H1 (cell line): ENCODE measurements around the gene CNRIP1. TPM values are rescaled to one million over a fixed set of nuclear protein-coding genes. Genes with fewer than 3 reads are reported as not detected.
A peak's percentile ranks its signal among the peaks of the same experiment; 100 is the strongest.

Experiments used
- CTCF ChIA-PET: fragments of 300-600 bp; sonication (Branson Sonifier 250); formaldehyde crosslinking; loops from one replicate; lab custom pipeline; 2021; ENCODE audit not compliant: partially characterized antibody; lab: Charles Lee
- POLR2A ChIA-PET: fragments of 300-600 bp; sonication (Branson Sonifier 250); formaldehyde crosslinking; loops from one replicate; lab custom pipeline; 2021; ENCODE audit warnings: inconsistent platforms; ENCODE audit not compliant: partially characterized antibody; lab: Charles Lee
- DNase-seq, 2 experiments: peaks; one replicate each; pipeline versions ENCODE4 v3.0.0 to v3.0.0-alpha.2; 2010 to 2022; ENCODE audit warnings: low spot score in 2 of 2, low read depth in 1 of 2, mixed read lengths in 1 of 2
- FAIRE-seq: peaks from 2 replicates; lab custom pipeline; 2011; peaks lifted over from hg19 to GRCh38; lab: Jason Lieb, UNC
- H2AFZ ChIP-seq: 2 replicates; pipeline ENCODE4 v1.8.1; 2012; ENCODE audit warnings: low read length, inconsistent platforms
- H2AK5ac ChIP-seq: 2 replicates; pipeline ENCODE4 v1.6.1; 2013; ENCODE audit warnings: low read depth, low read length
- H2BK120ac ChIP-seq: replicated peaks from 2 replicates; pipeline ENCODE3; 2013; ENCODE audit warnings: low read depth, low read length, inconsistent platforms
- H2BK12ac ChIP-seq: 2 replicates; pipeline ENCODE4 v1.6.1; 2013; ENCODE audit warnings: low read depth, low read length
- H2BK15ac ChIP-seq: 2 replicates; pipeline ENCODE4 v1.6.1; 2013; ENCODE audit warnings: low read length
- H2BK20ac ChIP-seq: 2 replicates; pipeline ENCODE4 v1.6.1; 2013; ENCODE audit warnings: low read length
- H2BK5ac ChIP-seq: 2 replicates; pipeline ENCODE4 v1.6.1; 2013; ENCODE audit warnings: low read depth, low read length
- H3K14ac ChIP-seq: 2 replicates; pipeline ENCODE4 v1.6.1; 2013; ENCODE audit warnings: inconsistent platforms; ENCODE audit not compliant: insufficient read length
- H3K18ac ChIP-seq: 2 replicates; pipeline ENCODE4 v1.6.1; 2013; ENCODE audit warnings: low read length; ENCODE audit errors: extremely low read depth
- H3K23ac ChIP-seq: 2 replicates; pipeline ENCODE4 v1.6.1; 2013; ENCODE audit warnings: inconsistent platforms; ENCODE audit not compliant: insufficient read length
- H3K23me2 ChIP-seq: 2 replicates; pipeline ENCODE4 v1.6.1; 2013; ENCODE audit warnings: low read depth, low read length
- H3K27ac ChIP-seq: 2 replicates; pipeline ENCODE4 v1.6.1; 2011; ENCODE audit warnings: low read depth, low read length, inconsistent platforms
- H3K27me3 ChIP-seq, 4 experiments: replicated peaks in 1 of 4; 1 replicate in 1 of 4; 2 replicates in 3 of 4; pipeline versions ENCODE4 v1.6.1 to v1.8.1; 2011 to 2013; ENCODE audit warnings: low read length in 3 of 4, mild to moderate bottlenecking in 3 of 4, inconsistent platforms in 2 of 4, mixed read lengths in 2 of 4, moderate library complexity in 1 of 4; ENCODE audit not compliant: control insufficient read depth in 3 of 4, insufficient read depth in 3 of 4; ENCODE audit errors: extremely low read depth in 1 of 4
- H3K36me3 ChIP-seq, 4 experiments: 2 replicates each; pipeline versions ENCODE4 v1.6.1 to v1.8.1; 2011 to 2013; ENCODE audit warnings: mild to moderate bottlenecking in 4 of 4, low read length in 3 of 4, moderate library complexity in 2 of 4, control low read depth in 1 of 4, inconsistent platforms in 1 of 4; ENCODE audit not compliant: insufficient read depth in 4 of 4, control insufficient read depth in 2 of 4
- H3K4ac ChIP-seq: replicated peaks from 2 replicates; pipeline ENCODE3; 2013; ENCODE audit warnings: low read length, low read depth, mixed read lengths, inconsistent platforms; ENCODE audit not compliant: insufficient read length
- H3K4me1 ChIP-seq, 4 experiments: replicated peaks in 1 of 4; 1 replicate in 1 of 4; 2 replicates in 3 of 4; pipeline versions ENCODE4 v1.6.1 to v1.8.1; 2011 to 2013; ENCODE audit warnings: low read length in 3 of 4, inconsistent platforms in 2 of 4, mixed read lengths in 1 of 4; ENCODE audit not compliant: insufficient read depth in 4 of 4, control insufficient read depth in 3 of 4
- H3K4me2 ChIP-seq, 2 experiments: 2 replicates each; pipeline versions ENCODE4 v1.6.1 to v1.8.1; 2011 to 2013; ENCODE audit warnings: low read depth in 2 of 2, low read length in 2 of 2, control low read depth in 1 of 2, inconsistent platforms in 1 of 2, mild to moderate bottlenecking in 1 of 2; ENCODE audit not compliant: insufficient read depth in 1 of 2
- H3K4me3 ChIP-seq, 4 experiments: fragments of 200-600, 300-600 bp in 1 of 4; sonication (generic), shearing (Covaris generic), sonication (Bioruptor Twin) in 1 of 4; 2 replicates each; pipeline versions ENCODE4 v1.5.1 to v1.8.1; 2011 to 2016; ENCODE audit warnings: low read length in 4 of 4, low read depth in 3 of 4, control low read depth in 2 of 4, inconsistent platforms in 2 of 4, mild to moderate bottlenecking in 2 of 4, mixed read lengths in 1 of 4, moderate library complexity in 1 of 4; ENCODE audit not compliant: insufficient read depth in 2 of 4; ENCODE audit errors: extremely low read depth in 1 of 4
- H3K56ac ChIP-seq: replicated peaks from 2 replicates; pipeline ENCODE3; 2013; ENCODE audit warnings: low read depth, mild to moderate bottlenecking, mixed read lengths, low read length, inconsistent platforms; ENCODE audit not compliant: insufficient read length
- H3K79me1 ChIP-seq: 2 replicates; pipeline ENCODE4 v1.6.1; 2013; ENCODE audit warnings: low read depth, low read length, control low read depth
- H3K79me2 ChIP-seq, 2 experiments: 2 replicates each; pipeline versions ENCODE4 v1.6.1 to v1.8.1; 2012 to 2013; ENCODE audit warnings: low read length in 2 of 2, mild to moderate bottlenecking in 2 of 2, inconsistent platforms in 1 of 2; ENCODE audit not compliant: insufficient read depth in 2 of 2, control insufficient read depth in 1 of 2
- H3K9ac ChIP-seq, 4 experiments: replicated peaks in 1 of 4; 1 replicate in 1 of 4; 2 replicates in 3 of 4; pipeline versions ENCODE4 v1.6.1 to v1.8.1; 2011 to 2013; ENCODE audit warnings: low read depth in 3 of 4, low read length in 3 of 4, control low read depth in 2 of 4, mild to moderate bottlenecking in 2 of 4, moderate library complexity in 2 of 4, inconsistent platforms in 1 of 4; ENCODE audit errors: extremely low read depth in 1 of 4
- H3K9me3 ChIP-seq, 2 experiments: 2 replicates each; pipeline versions ENCODE4 v1.6.1 to v1.8.1; 2012 to 2013; ENCODE audit warnings: mild to moderate bottlenecking in 2 of 2, moderate library complexity in 2 of 2, control low read depth in 1 of 2, inconsistent platforms in 1 of 2, low read depth in 1 of 2, low read length in 1 of 2, mixed read lengths in 1 of 2; ENCODE audit not compliant: insufficient read depth in 2 of 2
- H4K20me1 ChIP-seq, 2 experiments: replicated peaks in 1 of 2; 2 replicates each; pipeline versions ENCODE3 to v1.8.1; 2011 to 2013; ENCODE audit warnings: inconsistent platforms in 2 of 2, low read length in 2 of 2, mild to moderate bottlenecking in 1 of 2; ENCODE audit not compliant: insufficient read depth in 2 of 2, control insufficient read depth in 1 of 2
- H4K5ac ChIP-seq: 2 replicates; pipeline ENCODE4 v1.6.1; 2013; ENCODE audit warnings: low read length, low read depth, mixed read lengths, inconsistent platforms; ENCODE audit not compliant: insufficient read length
- H4K8ac ChIP-seq: 2 replicates; pipeline ENCODE4 v1.8.0; 2013; ENCODE audit warnings: mild to moderate bottlenecking, moderate library complexity, low read length, inconsistent platforms; ENCODE audit not compliant: insufficient read depth; ENCODE audit errors: extremely low read depth
- H4K91ac ChIP-seq: replicated peaks from 2 replicates; pipeline ENCODE3; 2013; ENCODE audit warnings: low read length, mixed read lengths, inconsistent platforms; ENCODE audit not compliant: insufficient read length
- BRCA1 ChIP-seq: IDR thresholded peaks from 2 replicates; pipeline ENCODE4 v1.6.1; 2012; ENCODE audit warnings: low read depth, low read length, improper control_type of control experiment
- CBX8 ChIP-seq: fragments of 300-800, 300-1000 bp; sonication (generic); IDR thresholded peaks from 2 replicates; pipeline ENCODE4 v1.7.1; 2016; ENCODE audit warnings: low read depth, low read length, borderline replicate concordance
- CHD2 ChIP-seq: IDR thresholded peaks from 2 replicates; pipeline ENCODE4 v1.6.1; 2012; ENCODE audit warnings: low read length, improper control_type of control experiment
- CREB1 ChIP-seq: IDR thresholded peaks from 2 replicates; pipeline ENCODE4 v1.6.1; 2012; ENCODE audit warnings: inconsistent platforms
- EGR1 ChIP-seq: IDR thresholded peaks from 2 replicates; pipeline ENCODE4 v1.6.1; 2011; ENCODE audit warnings: low read depth, low read length, borderline replicate concordance
- HDAC6 ChIP-seq: IDR thresholded peaks from one replicate; pipeline ENCODE4 v1.7.1; 2012; ENCODE audit warnings: low read depth, mild to moderate bottlenecking, inconsistent platforms, low read length, moderate library complexity
- MAX ChIP-seq: IDR thresholded peaks from 2 replicates; pipeline ENCODE4 v1.6.1; 2012; ENCODE audit warnings: inconsistent platforms
- RNF2 ChIP-seq: fragments of 200-900, 300-1000 bp; sonication (generic); IDR thresholded peaks from 2 replicates; pipeline ENCODE4 v1.7.1; 2016; ENCODE audit warnings: borderline replicate concordance, low read depth, mild to moderate bottlenecking, antibody characterized with exemption, low read length; ENCODE audit not compliant: poor library complexity, severe bottlenecking; ENCODE audit errors: missing control alignments
- SP2 ChIP-seq: IDR thresholded peaks from 2 replicates; pipeline ENCODE4 v1.6.1; 2012; ENCODE audit warnings: mild to moderate bottlenecking, low read length, inconsistent platforms
- SP4 ChIP-seq: IDR thresholded peaks from 2 replicates; pipeline ENCODE4 v1.6.1; 2012; ENCODE audit warnings: low read length, inconsistent platforms
- TAF1 ChIP-seq: IDR thresholded peaks from 2 replicates; pipeline ENCODE4 v1.6.1; 2011; ENCODE audit warnings: mild to moderate bottlenecking, low read depth, low read length
- WGBS, 2 experiments: shearing (Covaris generic) in 1 of 2; methylation state at CpG; one replicate each; pipeline versions ENCODE4 v1.1.6 to v1.1.7; 2013 to 2015; ENCODE audit warnings: low lambda C conversion rate in 2 of 2, mixed read lengths in 2 of 2, inconsistent platforms in 1 of 2, low coverage in 1 of 2, missing lambda C conversion rate in 1 of 2; ENCODE audit not compliant: insufficient replicate concordance in 2 of 2, insufficient coverage in 1 of 2, insufficient read length in 1 of 2; ENCODE audit errors: extremely low coverage in 1 of 2, missing lambda C conversion rate in 1 of 2; 5-methylcytosine and 5-hydroxymethylcytosine counted together
- polyA plus RNA-seq, 7 experiments: library from polyadenylated mRNA; depleted of rRNA in 3 of 7; stranded (reverse) in 5 of 7; unstranded in 2 of 7; fragments of >200 nt in 5 of 7; fragments of 200-250 nt in 2 of 7; gene quantifications; 1 replicate in 5 of 7; 2 replicates in 1 of 7; 4 replicates in 1 of 7; pipeline versions ENCODE4 v1.2.1 to v1.2.3, GENCODE V29; 2011 to 2013; ENCODE audit warnings: missing spikeins in 2 of 7, mixed read lengths in 2 of 7
- total RNA-seq: library from RNA; stranded (reverse); fragmentation: NEBNext Ultra II Directional; extraction: Animal tissue kit (Norgen Biotek cat#: 25700); gene quantifications from 2 replicates; pipeline ENCODE4 v1.2.1, GENCODE V29; 2021

The CNRIP1 gene
- total and polyA plus RNA-seq, 2 of the 8 experiments (the other 6 are each of a cell fraction or from before 2014, with no cell fraction given): 4.6 to 7.0 TPM

- Histone ChIP-seq H4K5ac (no peak overlapping the region), H3K4me3 (no peak overlapping the region), H3K14ac (no peak overlapping the region), H3K27ac (no peak overlapping the region), H3K4me2 (no peak overlapping the region), H3K4ac (no peak overlapping the region), H3K36me3 (no peaks in the 10 kb centered on the region), H4K8ac (no peak overlapping the region), H3K79me2 (no peaks in the 10 kb centered on the region), H3K56ac (no peak overlapping the region), H2BK120ac (no peak overlapping the region), H3K23ac (no peak overlapping the region), H4K91ac (no peak overlapping the region), H2BK15ac (no peak overlapping the region), H3K18ac (no peak overlapping the region), H2BK12ac (no peak overlapping the region), H2BK20ac (no peak overlapping the region), H4K20me1 (no peaks in the 10 kb centered on the region), H3K79me1 (no peaks in the 10 kb centered on the region), H2AK5ac (no peak overlapping the region), H3K27me3 (no peaks in the 10 kb centered on the region), H2BK5ac (no peak overlapping the region), H3K4me1 (no peaks in the 10 kb centered on the region), H3K9me3 (no peaks in the 10 kb centered on the region), H3K9ac (no peak overlapping the region), H3K23me2 (no peaks in the 10 kb centered on the region), H2AFZ (0 out of 2 replicates have a peak overlapping the region, but pooled peaks have one; percentile 54)
- CTCF ChIA-PET: no interaction called here
- POLR2A ChIA-PET: no interaction called here
- DNase-seq: no peak
- 98% methylated on average over 6 of the region's 6 CpGs; no CpG with 5 or more reads in 1 of the 2 experiments for WGBS, 2 experiments
- FAIRE-seq: no peak
- no peak for TF ChIP-seq SP4
- no peak for TF ChIP-seq BRCA1
- no peak for TF ChIP-seq TAF1
- no peak for TF ChIP-seq SP2
- TF ChIP-seq CBX8: no peak
- TF ChIP-seq MAX: no peak
- no peak for TF ChIP-seq RNF2
- no peak for TF ChIP-seq EGR1
- no peak for TF ChIP-seq HDAC6
- TF ChIP-seq CHD2: no peak
- no peak for TF ChIP-seq CREB1
Observed at GRCh38 chr2:68368654-68369336, 49.0 kb upstream of the CNRIP1 start.
